HepG2 (cell line): ENCODE measurements around the gene MIF. TPM values are rescaled to one million over a fixed set of nuclear protein-coding genes. Genes with fewer than 3 reads are reported as not detected.

Experiments
- DNMT3B ChIP-seq: conservative IDR thresholded peaks from 2 replicates; pipeline ENCODE4 v1.6.1; 2016; ENCODE audit warnings: missing biosample characterization, control low read depth
- GPN1 ChIP-seq: sonication (generic); formaldehyde crosslinking; IDR thresholded peaks from 2 replicates; pipeline ENCODE4 v1.5.1; 2020; ENCODE audit warnings: missing genetic modification reagents, borderline replicate concordance
- HES4 ChIP-seq: sonication (generic); formaldehyde crosslinking; IDR thresholded peaks from 2 replicates; pipeline ENCODE4 v1.9.0; 2021; ENCODE audit warnings: mild to moderate bottlenecking, missing genetic modification reagents, borderline replicate concordance
- HOXD1 ChIP-seq: sonication (generic); formaldehyde crosslinking; IDR thresholded peaks from 2 replicates; pipeline ENCODE4 v1.5.0; 2020; ENCODE audit warnings: missing genetic modification reagents
- LBX2 ChIP-seq: sonication (generic); formaldehyde crosslinking; IDR thresholded peaks from 2 replicates; pipeline ENCODE4 v1.5.0; 2020; ENCODE audit warnings: missing genetic modification reagents, mild to moderate bottlenecking, borderline replicate concordance
- MTF2 ChIP-seq: sonication (generic); formaldehyde crosslinking; IDR thresholded peaks from 2 replicates; pipeline ENCODE4 v1.5.0; 2020; ENCODE audit warnings: missing genetic modification reagents, borderline replicate concordance
- NFYC ChIP-seq: IDR thresholded peaks from 2 replicates; pipeline ENCODE4 v1.6.1; 2016; ENCODE audit warnings: missing genetic modification reagents, missing compliant biosample characterization
- ZBTB26 ChIP-seq: IDR thresholded peaks from 2 replicates; pipeline ENCODE4 v1.6.1; 2016; ENCODE audit warnings: missing compliant biosample characterization, missing genetic modification reagents, borderline replicate concordance
- ZMAT3 ChIP-seq: sonication (generic); formaldehyde crosslinking; conservative IDR thresholded peaks from 2 replicates; pipeline ENCODE4 v1.7.0; 2021; ENCODE audit warnings: missing genetic modification reagents
- ZNF431 ChIP-seq: sonication (generic); formaldehyde crosslinking; IDR thresholded peaks from 2 replicates; pipeline ENCODE4 v1.9.0; 2022; ENCODE audit warnings: missing genetic modification reagents, low read depth, mild to moderate bottlenecking, borderline replicate concordance
- ZNF615 ChIP-seq: sonication (generic); formaldehyde crosslinking; IDR thresholded peaks from 2 replicates; pipeline ENCODE4 v1.5.0; 2020; ENCODE audit warnings: mild to moderate bottlenecking, missing genetic modification reagents, borderline replicate concordance
- ZNF816 ChIP-seq: sonication (generic); formaldehyde crosslinking; IDR thresholded peaks from 2 replicates; pipeline ENCODE4 v1.8.0; 2022; ENCODE audit warnings: missing genetic modification reagents, mild to moderate bottlenecking, borderline replicate concordance
- ZNF879 ChIP-seq: sonication (generic); formaldehyde crosslinking; IDR thresholded peaks from 2 replicates; pipeline ENCODE4 v1.8.1; 2023; ENCODE audit warnings: missing genetic modification reagents
- polyA plus RNA-seq, 8 experiments: library from polyadenylated mRNA; depleted of rRNA in 3 of 8; stranded (reverse) in 7 of 8; unstranded in 1 of 8; fragments of >200 nt; fragmentation: Illumina TruSeq in 4 of 8; extraction: Trizol in 4 of 8; gene quantifications; 2 replicates each; pipeline versions ENCODE4 v1.2.1 to v1.2.3, GENCODE V29; 2011 to 2016; ENCODE audit warnings: low read depth in 4 of 8, missing spikeins in 1 of 8, mixed read lengths in 1 of 8; ENCODE audit not compliant: insufficient read depth in 1 of 8
- total RNA-seq, 5 experiments: library from RNA; depleted of rRNA; stranded (reverse); fragments of >200 nt; fragmentation: Illumina TruSeq; extraction: Trizol; gene quantifications; 2 replicates each; pipeline ENCODE4 v1.2.3, GENCODE V29; 2016; ENCODE audit warnings: low read depth in 1 of 5
- TF ChIP-seq, protein P1 (sequence below): sonication (generic); formaldehyde crosslinking; IDR thresholded peaks from 2 replicates; pipeline ENCODE4 v1.5.1; 2020; ENCODE audit warnings: mild to moderate bottlenecking, missing genetic modification reagents, borderline replicate concordance
- TF ChIP-seq, protein P2 (sequence below): sonication (generic); formaldehyde crosslinking; IDR thresholded peaks from 2 replicates; pipeline ENCODE4 v1.5.0; 2020; ENCODE audit warnings: mild to moderate bottlenecking, missing genetic modification reagents, moderate library complexity
- TF ChIP-seq, protein P3 (sequence below): sonication (generic); formaldehyde crosslinking; IDR thresholded peaks from 2 replicates; pipeline ENCODE4 v1.5.0; 2020; ENCODE audit warnings: mild to moderate bottlenecking, missing genetic modification reagents, borderline replicate concordance

The MIF gene
- total and polyA plus RNA-seq, 2 of the 13 experiments (the other 11 are each of a cell fraction or from before 2014, with no cell fraction given): 634 to 675 TPM

- TF ChIP-seq, protein P1, sequence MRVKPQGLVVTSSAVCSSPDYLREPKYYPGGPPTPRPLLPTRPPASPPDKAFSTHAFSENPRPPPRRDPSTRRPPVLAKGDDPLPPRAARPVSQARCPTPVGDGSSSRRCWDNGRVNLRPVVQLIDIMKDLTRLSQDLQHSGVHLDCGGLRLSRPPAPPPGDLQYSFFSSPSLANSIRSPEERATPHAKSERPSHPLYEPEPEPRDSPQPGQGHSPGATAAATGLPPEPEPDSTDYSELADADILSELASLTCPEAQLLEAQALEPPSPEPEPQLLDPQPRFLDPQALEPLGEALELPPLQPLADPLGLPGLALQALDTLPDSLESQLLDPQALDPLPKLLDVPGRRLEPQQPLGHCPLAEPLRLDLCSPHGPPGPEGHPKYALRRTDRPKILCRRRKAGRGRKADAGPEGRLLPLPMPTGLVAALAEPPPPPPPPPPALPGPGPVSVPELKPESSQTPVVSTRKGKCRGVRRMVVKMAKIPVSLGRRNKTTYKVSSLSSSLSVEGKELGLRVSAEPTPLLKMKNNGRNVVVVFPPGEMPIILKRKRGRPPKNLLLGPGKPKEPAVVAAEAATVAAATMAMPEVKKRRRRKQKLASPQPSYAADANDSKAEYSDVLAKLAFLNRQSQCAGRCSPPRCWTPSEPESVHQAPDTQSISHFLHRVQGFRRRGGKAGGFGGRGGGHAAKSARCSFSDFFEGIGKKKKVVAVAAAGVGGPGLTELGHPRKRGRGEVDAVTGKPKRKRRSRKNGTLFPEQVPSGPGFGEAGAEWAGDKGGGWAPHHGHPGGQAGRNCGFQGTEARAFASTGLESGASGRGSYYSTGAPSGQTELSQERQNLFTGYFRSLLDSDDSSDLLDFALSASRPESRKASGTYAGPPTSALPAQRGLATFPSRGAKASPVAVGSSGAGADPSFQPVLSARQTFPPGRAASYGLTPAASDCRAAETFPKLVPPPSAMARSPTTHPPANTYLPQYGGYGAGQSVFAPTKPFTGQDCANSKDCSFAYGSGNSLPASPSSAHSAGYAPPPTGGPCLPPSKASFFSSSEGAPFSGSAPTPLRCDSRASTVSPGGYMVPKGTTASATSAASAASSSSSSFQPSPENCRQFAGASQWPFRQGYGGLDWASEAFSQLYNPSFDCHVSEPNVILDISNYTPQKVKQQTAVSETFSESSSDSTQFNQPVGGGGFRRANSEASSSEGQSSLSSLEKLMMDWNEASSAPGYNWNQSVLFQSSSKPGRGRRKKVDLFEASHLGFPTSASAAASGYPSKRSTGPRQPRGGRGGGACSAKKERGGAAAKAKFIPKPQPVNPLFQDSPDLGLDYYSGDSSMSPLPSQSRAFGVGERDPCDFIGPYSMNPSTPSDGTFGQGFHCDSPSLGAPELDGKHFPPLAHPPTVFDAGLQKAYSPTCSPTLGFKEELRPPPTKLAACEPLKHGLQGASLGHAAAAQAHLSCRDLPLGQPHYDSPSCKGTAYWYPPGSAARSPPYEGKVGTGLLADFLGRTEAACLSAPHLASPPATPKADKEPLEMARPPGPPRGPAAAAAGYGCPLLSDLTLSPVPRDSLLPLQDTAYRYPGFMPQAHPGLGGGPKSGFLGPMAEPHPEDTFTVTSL: no peak
- TF ChIP-seq ZNF431 (CRISPR knock-in tag) (peak; percentile 56; the same call in 1 of the 2 replicates), ZMAT3 (CRISPR knock-in tag) (no peak), NFYC (CRISPR knock-in tag) (no peak), LBX2 (CRISPR knock-in tag) (no peak), ZNF879 (CRISPR knock-in tag) (no peak), GPN1 (CRISPR knock-in tag) (no peak), DNMT3B (CRISPR knock-in tag) (no peak), HES4 (CRISPR knock-in tag) (no peak), HOXD1 (0 out of 2 replicates have a peak, but pooled peaks have one; percentile 32), MTF2 (CRISPR knock-in tag) (no peak), ZNF816 (no peak), ZBTB26 (CRISPR knock-in tag) (no peak), ZNF615 (no peak)
- TF ChIP-seq, protein P2, sequence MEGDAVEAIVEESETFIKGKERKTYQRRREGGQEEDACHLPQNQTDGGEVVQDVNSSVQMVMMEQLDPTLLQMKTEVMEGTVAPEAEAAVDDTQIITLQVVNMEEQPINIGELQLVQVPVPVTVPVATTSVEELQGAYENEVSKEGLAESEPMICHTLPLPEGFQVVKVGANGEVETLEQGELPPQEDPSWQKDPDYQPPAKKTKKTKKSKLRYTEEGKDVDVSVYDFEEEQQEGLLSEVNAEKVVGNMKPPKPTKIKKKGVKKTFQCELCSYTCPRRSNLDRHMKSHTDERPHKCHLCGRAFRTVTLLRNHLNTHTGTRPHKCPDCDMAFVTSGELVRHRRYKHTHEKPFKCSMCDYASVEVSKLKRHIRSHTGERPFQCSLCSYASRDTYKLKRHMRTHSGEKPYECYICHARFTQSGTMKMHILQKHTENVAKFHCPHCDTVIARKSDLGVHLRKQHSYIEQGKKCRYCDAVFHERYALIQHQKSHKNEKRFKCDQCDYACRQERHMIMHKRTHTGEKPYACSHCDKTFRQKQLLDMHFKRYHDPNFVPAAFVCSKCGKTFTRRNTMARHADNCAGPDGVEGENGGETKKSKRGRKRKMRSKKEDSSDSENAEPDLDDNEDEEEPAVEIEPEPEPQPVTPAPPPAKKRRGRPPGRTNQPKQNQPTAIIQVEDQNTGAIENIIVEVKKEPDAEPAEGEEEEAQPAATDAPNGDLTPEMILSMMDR (CRISPR knock-in tag): peak; percentile 99
- TF ChIP-seq, protein P3, sequence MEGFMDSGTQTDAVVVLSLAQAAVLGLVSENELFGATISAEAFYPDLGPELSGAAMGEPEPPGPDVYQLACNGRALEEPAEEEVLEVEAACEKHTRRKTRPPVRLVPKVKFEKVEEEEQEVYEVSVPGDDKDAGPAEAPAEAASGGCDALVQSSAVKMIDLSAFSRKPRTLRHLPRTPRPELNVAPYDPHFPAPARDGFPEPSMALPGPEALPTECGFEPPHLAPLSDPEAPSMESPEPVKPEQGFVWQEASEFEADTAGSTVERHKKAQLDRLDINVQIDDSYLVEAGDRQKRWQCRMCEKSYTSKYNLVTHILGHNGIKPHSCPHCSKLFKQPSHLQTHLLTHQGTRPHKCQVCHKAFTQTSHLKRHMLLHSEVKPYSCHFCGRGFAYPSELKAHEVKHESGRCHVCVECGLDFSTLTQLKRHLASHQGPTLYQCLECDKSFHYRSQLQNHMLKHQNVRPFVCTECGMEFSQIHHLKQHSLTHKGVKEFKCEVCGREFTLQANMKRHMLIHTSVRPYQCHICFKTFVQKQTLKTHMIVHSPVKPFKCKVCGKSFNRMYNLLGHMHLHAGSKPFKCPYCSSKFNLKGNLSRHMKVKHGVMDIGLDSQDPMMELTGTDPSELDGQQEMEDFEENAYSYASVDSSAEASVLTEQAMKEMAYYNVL: peak; percentile 73; the same call in 1 of the 2 replicates
Measured at GRCh38 chr22:23849009-23850006, 44.9 kb upstream of the MIF start (continued).
